ENCODE data around the gene TSNAX.
A peak's percentile ranks its signal among the peaks of the same experiment; 100 is the strongest.
"Not testable (repeated sequence)": the region's sequence is repeated elsewhere in the genome, so short reads cannot be mapped to it uniquely, and the experiment has no call there.

TSNAX gene, protein sequence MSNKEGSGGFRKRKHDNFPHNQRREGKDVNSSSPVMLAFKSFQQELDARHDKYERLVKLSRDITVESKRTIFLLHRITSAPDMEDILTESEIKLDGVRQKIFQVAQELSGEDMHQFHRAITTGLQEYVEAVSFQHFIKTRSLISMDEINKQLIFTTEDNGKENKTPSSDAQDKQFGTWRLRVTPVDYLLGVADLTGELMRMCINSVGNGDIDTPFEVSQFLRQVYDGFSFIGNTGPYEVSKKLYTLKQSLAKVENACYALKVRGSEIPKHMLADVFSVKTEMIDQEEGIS

DNA sequence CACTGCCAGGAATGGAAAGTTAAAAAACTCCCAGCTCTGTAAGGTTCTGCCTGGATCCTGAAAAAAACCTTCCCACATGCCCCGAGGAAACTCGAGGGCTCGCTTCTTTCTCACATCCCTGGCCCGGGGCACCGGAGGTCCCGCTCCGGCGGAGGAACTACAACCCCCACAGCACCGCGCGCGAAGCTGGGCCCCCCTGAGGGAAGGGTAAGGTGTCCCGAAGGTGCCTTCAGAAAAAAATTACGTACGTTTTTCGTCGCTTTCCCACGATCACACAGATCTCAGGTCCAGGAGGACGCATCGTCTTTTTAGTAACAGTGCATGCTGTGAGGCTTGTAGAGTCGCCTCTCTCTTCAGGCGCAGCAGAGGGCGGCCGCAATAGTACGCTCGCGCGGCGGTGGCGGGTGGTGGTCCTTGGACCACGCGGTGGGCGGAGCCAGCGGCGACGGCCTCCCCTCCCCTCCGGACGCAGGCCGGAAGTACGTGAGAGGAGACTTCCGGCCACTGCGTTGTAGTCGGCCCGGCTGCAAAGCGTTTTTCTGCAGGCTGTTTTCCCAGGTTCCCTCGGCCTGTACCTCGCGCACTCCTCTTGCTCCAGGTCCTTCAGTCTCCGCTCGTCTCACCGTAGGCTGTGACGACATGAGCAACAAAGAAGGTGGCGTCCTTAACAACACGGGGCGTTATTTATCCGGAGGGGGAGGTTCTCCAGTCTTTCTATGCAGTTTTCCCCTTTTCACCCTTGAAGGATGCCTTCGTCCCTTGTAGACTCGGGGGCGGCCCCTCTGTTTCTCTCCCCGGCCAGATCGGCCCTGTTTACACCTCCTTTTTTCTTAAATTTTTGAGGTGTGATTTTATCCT lies at the start of gene TSNAX:
TSS of gene TSNAX (plus strand) at position 498 of the 858 bp plus-strand sequence. CDS start at position 640, 142 bp downstream.
- DNase-seq = peak; percentile 71

GRCh38 chr1:231478811-231479210 lies 49.7 kb upstream of the TSNAX start:
- DNase-seq = no peak

DNA sequence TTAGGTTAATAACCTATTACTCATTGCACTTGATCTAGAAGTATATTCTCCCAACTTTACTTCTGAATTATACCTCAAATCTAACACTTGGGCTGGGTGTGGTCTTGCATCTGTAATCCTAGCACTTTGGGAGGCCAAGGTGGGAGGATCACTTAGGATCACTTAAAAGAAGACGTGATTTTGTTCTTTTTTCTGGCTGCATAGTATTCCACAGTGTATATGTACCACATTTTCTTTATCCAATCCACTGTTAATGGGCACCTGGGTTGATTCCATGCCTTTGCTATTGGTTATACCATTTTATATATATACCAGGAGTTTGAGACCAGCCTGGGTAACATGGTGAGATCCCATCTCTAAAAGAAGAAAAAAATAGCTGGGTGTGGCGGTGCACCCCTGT lies 48.5 kb upstream of the TSNAX start:
- no peak for DNase-seq

- no peak for DNase-seq
Observed at GRCh38 chr1:231481289-231481688, 47.2 kb upstream of the TSNAX start.

- no peak for DNase-seq
Observed at GRCh38 chr1:231485029-231485784, 43.3 kb upstream of the TSNAX start.

DNA sequence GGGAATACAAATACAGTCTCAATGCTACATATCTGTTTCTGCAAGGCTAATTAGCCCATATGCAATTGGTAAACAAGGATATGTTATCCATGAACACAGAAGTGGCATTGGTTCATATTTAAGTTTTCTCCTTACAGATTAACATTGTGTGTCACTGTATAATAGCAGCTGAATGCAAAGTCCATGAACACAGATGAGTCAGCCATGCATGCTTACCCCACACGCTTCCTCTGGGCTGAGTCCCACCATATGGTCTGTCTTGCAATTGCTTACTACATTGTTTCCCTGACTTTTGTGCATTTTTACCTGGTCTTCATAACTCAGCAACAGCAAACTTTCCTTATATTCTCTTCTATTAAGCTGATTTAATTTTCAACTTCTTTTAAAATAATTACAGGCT lies 41.5 kb upstream of the TSNAX start:
- DNase-seq = no peak

GRCh38 chr1:231487910-231488309 lies 40.6 kb upstream of the TSNAX start:
- no peak for DNase-seq

GRCh38 chr1:231493421-231494185 lies 34.9 kb upstream of the TSNAX start:
- peak; percentile 76 for DNase-seq

DNA sequence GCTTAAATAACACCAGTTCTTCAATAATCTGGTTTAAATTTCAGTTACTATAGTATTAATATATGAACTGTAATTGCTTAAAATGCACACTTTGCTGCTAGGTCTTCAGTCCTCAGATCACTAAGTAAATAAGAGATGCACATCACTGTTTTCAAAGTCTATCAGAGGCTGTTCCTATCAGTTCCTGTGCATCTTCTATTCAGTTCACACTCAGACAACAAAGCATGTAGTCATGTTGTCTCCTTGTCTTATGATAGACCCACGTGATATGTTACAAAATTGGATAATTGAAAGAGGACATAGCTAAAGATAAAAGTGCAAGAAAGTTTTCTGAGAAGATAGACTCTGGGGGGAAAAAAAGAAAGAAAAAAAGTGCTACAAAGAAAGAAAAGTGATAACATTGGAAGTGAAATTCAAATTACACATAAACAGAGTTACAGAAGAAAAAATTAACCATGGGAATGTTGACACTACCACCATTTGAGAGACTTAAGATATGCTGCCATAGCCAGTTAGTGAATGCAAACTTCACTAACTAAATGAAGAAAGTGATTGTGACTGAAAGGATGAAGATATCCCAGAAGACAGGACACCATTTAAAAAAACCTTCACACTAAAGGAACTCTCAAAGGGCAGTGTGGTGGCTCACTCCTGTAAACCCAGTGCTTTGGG lies 33.9 kb upstream of the TSNAX start:
- no peak for DNase-seq

GRCh38 chr1:231497629-231498152 lies 30.8 kb upstream of the TSNAX start:
- no peak for DNase-seq

- DNase-seq = no peak
Observed at GRCh38 chr1:231499148-231499763, 29.2 kb upstream of the TSNAX start.

- no peak for DNase-seq
Observed at GRCh38 chr1:231500666-231501065, 27.8 kb upstream of the TSNAX start.

DNA sequence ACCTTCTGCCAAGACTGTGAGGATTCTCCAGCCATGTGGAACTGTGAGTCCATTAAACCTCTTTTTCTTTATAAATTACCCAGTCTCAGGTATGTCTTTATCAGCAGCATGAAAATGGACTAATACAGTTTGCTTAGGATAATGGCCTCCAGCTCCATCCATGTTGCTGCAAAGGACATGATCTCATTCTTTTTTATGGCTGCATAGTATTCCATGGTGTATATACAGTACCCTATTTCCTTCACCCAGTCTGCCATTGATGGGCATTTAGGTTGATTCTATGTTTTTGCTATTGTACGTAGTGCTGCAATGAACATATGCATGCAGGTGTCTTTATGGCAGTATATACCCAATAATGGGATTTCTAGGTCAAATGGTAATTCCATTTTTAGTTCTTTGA lies 25.3 kb upstream of the TSNAX start:
- not testable (repeated sequence) for DNase-seq

DNA sequence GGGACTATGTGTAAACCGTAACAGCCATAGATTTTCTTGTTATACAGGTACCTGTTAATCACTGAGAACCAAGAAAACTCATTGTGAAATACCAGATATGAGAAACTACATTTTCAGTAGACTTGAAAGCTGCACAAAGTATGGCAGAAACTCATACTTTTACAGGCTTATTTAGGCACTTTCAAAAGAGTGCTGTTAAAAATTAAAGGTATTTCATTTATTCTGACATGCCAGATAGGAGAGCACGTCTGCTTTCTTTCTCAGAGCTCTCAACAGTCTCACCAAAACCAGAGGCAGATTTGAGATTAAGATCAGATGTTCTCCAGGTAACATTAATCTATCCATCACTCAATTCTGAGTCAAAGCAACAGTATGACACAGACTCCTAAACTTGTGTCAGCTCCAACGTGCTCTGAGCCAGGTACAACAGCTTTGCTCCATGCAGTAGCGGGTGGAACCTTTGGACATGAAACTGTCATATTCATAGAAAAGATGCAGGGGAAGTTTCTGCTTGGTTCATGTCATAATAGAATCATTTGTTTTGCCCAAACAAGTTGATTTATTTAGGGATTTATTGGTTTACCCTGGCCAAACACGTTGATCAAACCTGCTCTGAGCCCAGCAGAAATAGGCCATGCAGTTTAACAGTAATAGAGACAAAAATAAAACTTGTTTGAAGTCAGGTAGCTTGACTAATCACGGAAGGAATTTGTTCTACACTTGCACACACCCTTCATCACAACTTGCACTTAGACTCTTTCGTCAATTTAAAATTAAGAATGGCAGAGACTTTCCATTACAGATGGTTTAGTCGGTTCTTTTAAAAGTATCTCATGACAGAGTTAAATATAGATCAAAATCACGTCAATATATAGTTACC lies 20.8 kb upstream of the TSNAX start:
- DNase-seq = no peak

- DNase-seq = no peak
Observed at GRCh38 chr1:231508497-231508896, 20.0 kb upstream of the TSNAX start.

- no peak for DNase-seq
Observed at GRCh38 chr1:231508941-231509340, 19.5 kb upstream of the TSNAX start.

- peak; percentile 35 for DNase-seq
Observed at GRCh38 chr1:231512147-231512698, 16.2 kb upstream of the TSNAX start.

DNA sequence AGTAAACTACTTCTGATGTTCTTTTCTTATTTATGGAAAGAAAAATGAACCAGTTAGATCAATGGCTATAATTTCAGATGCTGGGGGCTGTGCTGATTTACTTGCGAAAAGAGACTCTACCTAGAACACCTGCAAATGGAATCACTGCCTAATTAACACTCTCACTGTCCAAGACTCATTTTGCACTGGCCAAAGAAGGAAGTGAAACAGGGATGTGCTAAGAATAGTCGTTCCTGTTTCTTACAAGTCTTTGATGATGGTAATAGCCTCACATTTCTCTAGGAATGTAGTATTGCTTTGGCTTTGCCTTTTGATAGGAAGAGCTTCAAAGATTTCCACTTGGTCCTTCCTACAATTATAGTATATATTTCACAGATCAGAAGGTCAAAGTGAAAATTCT lies 12.7 kb upstream of the TSNAX start:
- DNase-seq = no peak

GRCh38 chr1:231517076-231517475 lies 11.4 kb upstream of the TSNAX start:
- DNase-seq = no peak

GRCh38 chr1:231518485-231519034 lies 9.9 kb upstream of the TSNAX start:
- DNase-seq = no peak
